Pulmonary artery endothelial cell (primary cell): ENCODE data around the gene MPRIP. TPM values are rescaled to one million over a fixed set of nuclear protein-coding genes. Genes with fewer than 3 reads are reported as not detected.

Experiments used
- DNase-seq: peaks from one replicate; pipeline ENCODE4 v3.0.0-alpha.2; 2011; ENCODE audit warnings: low read depth, low spot score
- total RNA-seq: library from RNA; depleted of rRNA; stranded (reverse); fragments of >200 nt; gene quantifications from 2 replicates; pipeline ENCODE4 v1.2.3, GENCODE V29; 2014

MPRIP gene
- total RNA-seq, 1 donor from 2014 or later = 108 TPM

GRCh38 chr17:17069849-17070248 lies 27.6 kb downstream of the MPRIP start:
- DNase-seq = no peak

- DNase-seq = no peak
These were observed 28.7 kb downstream of the MPRIP start for GRCh38 chr17:17070931-17071330.

DNA sequence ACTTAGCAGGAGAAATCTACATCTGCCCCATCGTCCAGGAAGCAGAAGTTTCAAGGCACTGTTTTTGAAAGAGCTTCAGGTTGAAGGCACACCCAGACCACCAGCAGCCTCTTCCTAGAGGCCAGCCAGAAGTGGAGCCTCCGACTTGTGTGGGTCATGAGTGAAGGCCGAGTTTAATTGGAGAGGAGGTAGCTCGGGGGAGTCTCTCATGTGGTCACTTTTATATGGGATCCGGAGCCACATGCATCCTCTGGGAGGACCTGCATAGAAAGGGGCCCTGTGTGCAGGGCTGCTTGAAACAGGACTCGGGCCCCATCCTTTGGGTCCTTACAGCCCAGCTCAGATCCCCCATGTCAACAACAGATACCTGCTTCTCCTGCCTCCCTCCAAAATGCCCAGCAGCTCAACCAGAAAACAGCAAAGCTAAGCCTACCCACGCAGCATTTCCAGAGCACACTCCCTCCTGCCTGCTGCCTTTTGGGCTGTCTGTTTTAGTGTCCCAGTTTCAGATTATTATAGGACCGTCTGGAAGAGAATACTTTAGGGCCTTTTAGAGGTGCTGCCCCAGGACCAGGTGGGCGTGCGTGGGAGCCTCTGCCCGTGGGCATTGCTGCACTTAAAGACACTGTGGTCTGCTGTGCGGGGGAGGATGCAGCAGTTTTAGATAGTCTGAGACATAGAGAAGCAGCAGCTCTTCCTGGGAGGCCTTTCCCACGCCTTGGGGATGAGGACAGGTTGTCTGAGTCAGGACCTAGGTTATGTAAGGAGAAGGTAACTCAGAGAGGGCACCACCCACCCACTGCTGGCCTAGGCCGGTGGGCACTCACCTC lies 29.5 kb downstream of the MPRIP start:
- no peak for DNase-seq

DNA sequence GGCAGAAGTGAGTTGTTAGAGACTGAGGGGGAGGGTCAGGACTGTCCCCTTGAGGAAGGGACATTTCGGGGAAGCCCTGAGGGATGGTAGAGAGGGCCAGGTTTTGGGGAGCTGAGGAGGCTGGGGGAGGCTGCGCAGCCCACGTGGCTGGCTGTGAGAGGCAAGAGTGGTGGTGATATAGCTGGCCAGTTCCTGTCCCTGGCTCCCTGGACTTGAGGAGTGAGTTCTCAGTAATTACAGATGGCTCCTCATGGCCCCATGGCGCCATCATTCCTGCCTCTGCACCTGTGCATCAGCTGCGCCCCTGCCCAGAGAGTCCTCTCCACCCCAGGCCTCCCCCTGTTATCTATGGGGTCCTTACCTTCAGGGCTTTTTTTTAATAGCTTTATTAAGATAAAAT lies 30.3 kb downstream of the MPRIP start:
- no peak for DNase-seq

GRCh38 chr17:17073030-17073564 lies 30.8 kb downstream of the MPRIP start:
- DNase-seq = no peak

- no peak for DNase-seq
These were observed 31.5 kb downstream of the MPRIP start for GRCh38 chr17:17073581-17074403.

DNA sequence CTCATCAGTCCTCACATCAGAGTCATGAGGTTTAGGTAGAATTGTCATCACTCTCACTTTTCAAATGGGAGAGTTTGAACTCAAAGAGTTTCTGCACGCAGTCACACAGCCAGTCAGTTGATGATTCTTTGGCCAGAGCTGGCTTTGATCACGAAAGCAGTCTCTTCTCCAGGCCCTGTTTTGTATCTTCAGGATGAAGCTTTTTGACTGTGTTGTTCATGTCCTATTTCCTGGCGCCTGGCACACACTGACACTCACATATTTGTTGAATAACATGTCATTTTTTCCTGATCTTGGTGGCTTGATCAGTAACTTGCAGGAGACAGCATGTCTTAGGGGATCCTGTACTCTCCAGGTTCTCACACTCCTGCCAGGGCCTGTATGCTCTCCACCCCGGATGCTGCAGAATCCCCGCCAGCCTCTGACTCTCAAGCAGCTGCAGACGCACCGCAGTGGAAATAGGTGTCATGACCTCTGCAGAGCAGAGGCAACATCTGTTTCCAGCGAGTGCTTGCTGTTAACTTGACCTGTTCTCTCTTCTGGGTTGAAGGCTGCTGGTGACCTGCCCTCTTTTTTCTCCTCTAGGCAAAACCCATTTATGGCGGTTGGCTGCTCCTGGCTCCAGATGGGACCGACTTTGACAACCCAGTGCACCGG lies 33.0 kb downstream of the MPRIP start:
- DNase-seq = peak; percentile 36

DNA sequence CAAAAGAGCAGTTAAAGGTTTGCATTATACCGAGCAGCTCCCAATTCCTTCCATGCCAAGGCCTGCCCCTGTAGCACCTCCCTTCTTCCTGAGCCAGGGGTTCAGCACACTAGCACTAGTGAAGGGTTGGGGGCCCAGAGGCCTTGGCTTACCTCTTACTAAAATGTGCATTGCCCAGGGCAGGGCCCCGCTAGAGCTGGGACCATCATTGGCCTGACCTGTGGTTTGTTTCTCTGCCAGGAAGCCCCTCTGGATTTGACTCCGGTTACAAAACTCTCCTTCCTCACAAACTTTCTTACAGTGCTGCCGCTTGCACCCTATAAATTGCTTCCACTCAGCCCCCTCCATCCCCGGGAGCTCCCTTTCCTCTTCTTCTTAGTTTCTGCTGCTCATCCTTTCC lies 33.8 kb downstream of the MPRIP start:
- DNase-seq = no peak

DNA sequence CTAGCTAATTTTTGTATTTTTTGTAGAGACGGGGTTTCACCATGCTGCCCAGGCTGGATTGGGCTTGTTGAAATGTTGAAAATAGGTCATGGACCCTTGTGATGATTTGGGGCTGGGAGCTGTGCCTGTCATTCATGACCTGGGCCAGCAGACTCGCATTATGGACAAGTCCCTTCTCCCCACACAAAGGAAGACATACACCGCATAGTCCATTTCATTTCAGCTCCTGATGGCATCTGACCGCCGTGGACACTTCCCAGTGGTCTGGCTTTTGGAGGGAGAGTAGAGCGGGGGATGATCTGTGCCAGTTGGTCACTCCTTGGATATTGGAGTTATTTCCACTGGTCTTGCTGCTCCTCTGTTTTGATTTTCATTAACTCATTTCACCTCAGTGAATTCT lies 34.8 kb downstream of the MPRIP start:
- no peak for DNase-seq

- no peak for DNase-seq
These were observed 35.8 kb downstream of the MPRIP start for GRCh38 chr17:17077861-17078732.

DNA sequence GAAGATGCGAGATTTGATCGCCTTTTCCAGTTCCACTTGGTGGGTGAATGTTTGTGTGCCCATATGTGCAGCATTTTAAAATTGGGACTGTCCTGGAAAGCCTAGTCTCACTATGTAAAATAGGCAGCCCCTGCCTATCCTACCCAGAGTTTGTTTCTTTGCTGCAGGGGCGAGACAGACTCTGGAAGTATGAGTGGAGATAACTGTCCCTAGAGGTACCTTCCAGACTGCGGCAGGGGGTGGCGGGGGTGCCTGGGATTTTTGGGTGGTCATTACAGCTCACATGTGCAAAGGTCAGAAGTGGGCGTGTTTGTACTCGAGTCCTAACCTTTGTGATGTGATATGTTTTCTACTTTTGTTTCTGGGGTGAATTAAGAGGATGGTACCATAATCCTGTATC lies 36.6 kb downstream of the MPRIP start:
- no peak for DNase-seq

DNA sequence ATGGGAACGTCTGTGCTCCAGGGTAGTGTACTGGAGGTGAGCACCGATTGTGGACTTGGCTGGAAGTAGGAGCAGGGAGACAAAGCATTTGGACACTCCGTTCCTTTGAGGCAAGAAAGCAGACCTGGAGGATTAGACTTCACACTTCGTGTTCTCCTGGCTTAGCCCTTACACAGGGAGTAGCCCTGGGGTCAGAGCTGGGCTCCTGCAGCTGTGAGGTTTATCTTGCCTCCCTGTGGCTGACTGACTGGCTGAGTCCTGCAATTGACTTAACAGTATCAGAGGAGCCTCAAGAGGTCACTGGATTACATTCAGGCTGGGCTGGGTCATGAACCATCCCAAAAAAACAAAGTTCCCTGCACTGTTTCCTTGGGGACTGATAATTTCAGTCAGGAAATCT lies 37.1 kb downstream of the MPRIP start:
- DNase-seq = no peak

- no peak for DNase-seq
These were observed 37.5 kb downstream of the MPRIP start for GRCh38 chr17:17079761-17080160.

DNA sequence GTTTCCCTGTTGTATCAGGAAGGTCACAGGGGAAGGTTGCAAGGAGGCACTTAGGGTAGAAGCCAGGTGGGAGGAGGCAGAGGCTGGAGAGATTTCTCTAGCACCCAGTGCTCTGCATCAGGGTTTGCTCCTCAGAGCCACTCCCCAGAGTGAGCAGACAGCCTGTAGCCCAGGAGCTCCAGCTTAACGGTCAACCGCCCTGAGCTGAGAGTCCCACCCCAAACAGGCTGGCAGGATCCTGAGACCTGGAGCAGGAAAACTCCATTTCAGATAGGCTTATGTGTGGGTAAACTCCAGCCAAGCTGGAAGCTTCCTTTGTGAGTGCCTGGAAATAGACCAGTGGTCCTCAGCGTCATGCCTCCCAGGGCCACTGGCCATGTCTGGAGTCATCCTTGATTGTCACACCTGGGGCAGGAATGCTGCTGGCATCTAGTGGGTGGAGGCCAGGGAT lies 37.9 kb downstream of the MPRIP start:
- DNase-seq = no peak

GRCh38 chr17:17080781-17081180 lies 38.5 kb downstream of the MPRIP start:
- DNase-seq = no peak

DNA sequence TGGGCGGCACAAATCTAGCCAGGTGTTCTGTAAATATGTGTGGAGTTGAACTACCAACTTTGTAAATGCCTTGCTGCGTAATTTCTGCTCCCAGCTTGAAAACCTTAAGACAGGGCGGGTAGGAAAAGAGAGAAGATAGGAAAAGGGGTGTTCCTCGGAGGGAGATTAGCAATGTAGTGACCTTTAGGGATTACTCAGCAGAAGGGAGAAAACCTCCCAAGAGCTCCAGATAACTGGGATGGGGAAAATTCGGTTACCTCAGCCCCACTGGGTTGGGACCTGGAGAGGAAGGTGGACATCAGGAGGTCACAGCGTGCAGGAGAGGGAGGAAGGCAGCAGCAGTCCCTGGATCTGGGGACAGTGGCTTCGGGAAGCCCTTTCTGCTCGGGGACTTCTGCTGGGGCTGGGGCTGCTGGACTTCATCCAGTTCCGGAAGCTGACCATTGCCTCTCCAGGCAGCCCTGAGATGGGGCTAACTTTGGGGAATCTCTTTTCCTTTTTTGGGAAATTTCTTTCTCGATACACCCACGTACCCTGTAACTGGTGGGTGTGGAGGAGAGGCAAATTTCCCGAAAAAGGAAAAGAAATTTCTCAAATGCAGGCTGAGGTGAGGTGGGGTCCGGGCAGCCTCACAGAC lies 39.2 kb downstream of the MPRIP start:
- no peak for DNase-seq

- DNase-seq = no peak
These were observed 40.6 kb downstream of the MPRIP start for GRCh38 chr17:17082878-17083277.

DNA sequence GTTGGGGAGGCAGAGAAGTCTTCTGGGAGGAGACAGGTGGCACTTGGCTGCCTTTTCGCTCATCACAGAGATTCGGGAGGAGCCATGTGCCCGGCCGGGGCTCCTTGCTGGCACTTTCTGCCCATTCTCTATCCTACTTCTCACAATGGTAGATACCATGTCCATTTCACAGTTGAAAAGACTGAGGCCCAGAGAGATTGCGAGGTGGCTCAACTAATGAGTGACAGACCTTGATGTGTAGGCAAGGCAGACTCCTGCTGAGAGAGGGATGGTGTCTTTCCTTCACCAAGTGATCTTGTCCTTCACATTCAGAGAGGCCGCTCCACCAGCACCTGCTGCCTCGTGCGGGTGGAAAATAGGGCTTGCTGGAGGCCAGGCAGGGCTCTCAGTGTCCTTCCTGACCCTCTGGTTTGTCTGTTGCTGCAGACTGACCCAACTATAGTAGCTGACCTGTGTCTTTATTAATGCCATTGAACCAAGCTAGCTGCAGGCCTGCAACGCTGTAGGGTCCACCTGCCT lies 42.1 kb downstream of the MPRIP start:
- no peak for DNase-seq

DNA sequence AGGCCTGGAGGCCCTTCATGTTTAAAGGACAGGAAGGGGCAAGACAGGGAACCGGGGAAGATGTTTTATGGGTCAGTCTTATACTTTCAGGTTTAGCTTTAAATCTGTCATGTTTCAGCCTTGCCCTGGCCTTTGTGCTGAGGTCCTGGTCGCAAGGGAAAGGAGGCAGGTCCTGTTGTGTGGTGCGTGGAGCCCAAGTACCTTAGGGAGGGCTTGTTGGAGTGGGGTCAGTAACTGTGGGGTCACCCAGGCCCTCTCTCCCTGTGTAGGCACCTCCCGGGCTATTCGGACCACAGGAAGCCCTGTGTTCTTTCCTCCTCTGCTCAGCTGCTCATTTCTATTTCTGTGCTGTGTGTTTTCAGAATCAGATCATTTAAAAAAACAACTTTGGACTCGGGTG lies 42.7 kb downstream of the MPRIP start:
- DNase-seq = no peak

GRCh38 chr17:17086585-17086984 lies 44.3 kb downstream of the MPRIP start:
- no peak for DNase-seq
